Activated naive CD4-positive, alpha-beta T cell treated with anti-CD3 and anti-CD28 coated beads, Interleukin-2, amount 10 ng/mL, durations not matched to agents 5 hours and 36 hours (primary cell): ENCODE results near the gene IRF2BP1. TPM values are rescaled to one million over a fixed set of nuclear protein-coding genes. Genes with fewer than 3 reads are reported as not detected.

ENCODE experiments used
- total RNA-seq, 2 experiments: library from RNA; stranded (reverse); gene quantifications; one replicate each; pipeline ENCODE4 v1.2.3, GENCODE V29; 2021

The IRF2BP1 gene
- total RNA-seq = 10 to 100 TPM; 20.2 to 20.8 TPM

GRCh38 chr19:45885556-45886426 lies at the start of gene IRF2BP1:
IRF2BP1 (minus strand) TSS chr19:45886141; CDS start chr19:45885774, 367 bp downstream.

GRCh38 chr19:45913874-45914830 lies 28.2 kb upstream of the IRF2BP1 start, which contains the start of gene NANOS2:
NANOS2 (minus strand) TSS chr19:45914778; CDS start chr19:45914693, 85 bp downstream.

DNA sequence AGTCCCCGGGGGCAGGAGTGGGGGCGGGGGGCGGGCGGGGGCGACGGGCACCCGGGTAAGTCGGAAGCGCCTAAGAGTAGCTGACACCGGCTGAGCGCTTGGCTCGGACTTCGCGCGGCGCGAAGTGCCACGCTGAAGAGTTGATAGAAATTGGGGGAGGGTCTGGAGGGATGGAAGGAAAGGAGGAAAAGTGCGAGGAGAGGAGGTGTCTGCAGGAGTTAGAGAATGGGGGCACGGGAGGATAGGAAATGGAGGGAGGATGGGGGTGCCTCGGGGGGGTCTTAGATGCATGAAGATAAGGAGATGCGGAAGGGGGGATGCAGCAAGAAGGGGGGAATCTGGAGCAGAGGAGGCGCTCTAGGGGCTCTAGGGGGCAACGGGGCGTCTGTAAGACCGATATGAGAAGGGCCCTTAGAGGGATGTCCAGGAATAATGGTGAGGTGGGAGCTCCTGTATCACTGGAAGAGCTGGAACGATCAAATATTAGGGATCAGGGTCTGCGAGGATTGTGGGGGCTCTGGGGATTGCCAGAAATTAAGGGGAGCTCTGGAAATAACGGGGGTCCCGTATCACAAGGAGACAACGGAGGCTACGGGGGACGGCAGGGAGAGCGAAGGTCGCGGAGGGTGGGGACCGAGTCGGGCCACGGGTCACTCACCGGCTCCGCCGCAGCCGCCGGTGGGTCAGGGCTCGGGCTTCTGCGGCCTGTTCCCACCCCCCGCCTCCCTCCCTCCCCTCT lies 16.1 kb upstream of the IRF2BP1 start, which contains the start of gene MYPOP:
MYPOP (minus strand) TSS at position 702 of the 739 bp plus-strand sequence. CDS start 840 bp downstream, outside the sequence.

DNA sequence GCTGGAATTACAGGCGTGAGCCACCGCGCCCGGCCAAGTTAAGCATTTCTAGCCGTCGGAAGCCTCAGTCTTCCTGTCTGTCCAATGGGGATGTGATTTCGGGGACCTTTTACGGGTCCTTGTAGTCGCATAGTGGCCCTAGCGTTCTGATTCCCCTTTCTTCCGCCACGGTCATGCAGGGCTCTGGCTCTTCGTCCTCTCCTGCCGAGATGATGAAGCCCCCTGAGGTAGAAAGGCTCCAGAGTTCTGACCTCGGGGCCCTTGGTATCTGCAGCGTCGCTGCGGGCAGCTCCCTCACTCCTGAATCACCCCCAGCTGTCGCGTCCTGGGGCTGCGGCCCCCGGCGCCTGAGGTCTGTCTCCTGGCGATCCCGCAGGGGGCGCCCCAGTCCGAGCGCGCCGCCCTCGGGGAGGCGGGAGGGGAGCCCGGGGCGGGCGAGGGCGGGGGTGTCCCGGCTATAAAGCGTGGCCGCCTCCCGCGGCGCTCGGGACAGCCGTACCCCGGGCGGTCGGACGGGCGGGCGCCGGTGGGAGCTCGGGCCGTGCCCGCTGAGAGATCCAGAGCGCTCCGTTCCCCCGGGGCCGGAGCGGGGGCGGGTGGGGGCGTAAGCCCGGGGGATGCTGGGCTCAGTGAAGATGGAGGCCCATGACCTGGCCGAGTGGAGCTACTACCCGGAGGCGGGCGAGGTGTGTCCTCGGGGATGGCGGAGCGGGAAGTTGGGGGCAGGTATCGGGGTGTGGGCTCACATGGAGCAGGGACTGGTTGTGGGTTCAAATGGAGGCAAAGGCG lies 21.9 kb downstream of the IRF2BP1 start, which contains the start of gene FOXA3:
FOXA3 (plus strand) TSS at position 487 of the 789 bp plus-strand sequence; CDS start at position 618, 131 bp downstream.

GRCh38 chr19:45862564-45863334 lies 23.2 kb downstream of the IRF2BP1 start, which contains the start of gene SYMPK:
SYMPK (minus strand) TSS chr19:45863147; CDS start chr19:45854495, 8,652 bp downstream.

Other genes with a start within 250 kb of the IRF2BP1 start
- 10 to 100 TPM; 94.8 to 97.6 TPM for gene EML2, start 246.7 kb downstream of the IRF2BP1 start, total RNA-seq
- gene GIPR, start 217.9 kb downstream of the IRF2BP1 start, total RNA-seq = 1 to 10 TPM; 4.2 to 4.8 TPM
- gene SNRPD2, start 194.2 kb downstream of the IRF2BP1 start, total RNA-seq = 100 to 1,000 TPM; 575 to 607 TPM
- gene QPCTL, start 193.5 kb downstream of the IRF2BP1 start, total RNA-seq = 1 to 10 TPM; 6.7 to 8.4 TPM
- 10 to 100 TPM; 33.6 to 40.3 TPM for gene FBXO46, start 155.2 kb downstream of the IRF2BP1 start, total RNA-seq
- gene MEIOSIN, start 152.7 kb downstream of the IRF2BP1 start, total RNA-seq = not detected
- 1 to 10 TPM; 1.0 to 1.2 TPM for gene SIX5, start 116.9 kb downstream of the IRF2BP1 start, total RNA-seq
- 10 to 100 TPM; 24.8 to 27.0 TPM for gene DMPK, start 103.7 kb downstream of the IRF2BP1 start, total RNA-seq
- 10 to 100 TPM; 46.7 to 47.1 TPM for gene DMWD, start 93.3 kb downstream of the IRF2BP1 start, total RNA-seq
- gene RSPH6A, start 70.8 kb downstream of the IRF2BP1 start, total RNA-seq = under 1 TPM; 0.28 to 0.34 TPM
- 10 to 100 TPM; 78.7 to 83.3 TPM for gene SYMPK, start 23.0 kb downstream of the IRF2BP1 start, total RNA-seq
- gene FOXA3, start 21.8 kb downstream of the IRF2BP1 start, total RNA-seq = not detected
- 10 to 100 TPM; 10.1 to 10.8 TPM for gene MYPOP, start 16.5 kb upstream of the IRF2BP1 start, total RNA-seq
- not detected for gene NANOS2, start 28.6 kb upstream of the IRF2BP1 start, total RNA-seq
- gene NOVA2, start 87.7 kb upstream of the IRF2BP1 start, total RNA-seq = under 1 TPM; 0.17 to 0.18 TPM
- 10 to 100 TPM; 26.9 to 27.9 TPM for gene CCDC61, start 109.3 kb upstream of the IRF2BP1 start, total RNA-seq
- not detected for gene PGLYRP1, start 136.9 kb upstream of the IRF2BP1 start, total RNA-seq
- gene IGFL4, start 154.9 kb upstream of the IRF2BP1 start, total RNA-seq = not detected
- not detected for gene IGFL3, start 238.5 kb upstream of the IRF2BP1 start, total RNA-seq